Activated CD4-positive, CD25-positive, alpha-beta regulatory T cell treated with anti-CD3 and anti-CD28 coated beads, Interleukin-2, amount 50 U/mL, for 72 hours (primary cell): Measurements from ENCODE around the gene CIZ1.
"Not testable (repeated sequence)": the region's sequence is repeated elsewhere in the genome, so short reads cannot be mapped to it uniquely, and the experiment has no call there.

ENCODE experiments used
- DNase-seq: peaks from one replicate; pipeline ENCODE4 v3.0.0; 2021

The CIZ1 gene, protein sequence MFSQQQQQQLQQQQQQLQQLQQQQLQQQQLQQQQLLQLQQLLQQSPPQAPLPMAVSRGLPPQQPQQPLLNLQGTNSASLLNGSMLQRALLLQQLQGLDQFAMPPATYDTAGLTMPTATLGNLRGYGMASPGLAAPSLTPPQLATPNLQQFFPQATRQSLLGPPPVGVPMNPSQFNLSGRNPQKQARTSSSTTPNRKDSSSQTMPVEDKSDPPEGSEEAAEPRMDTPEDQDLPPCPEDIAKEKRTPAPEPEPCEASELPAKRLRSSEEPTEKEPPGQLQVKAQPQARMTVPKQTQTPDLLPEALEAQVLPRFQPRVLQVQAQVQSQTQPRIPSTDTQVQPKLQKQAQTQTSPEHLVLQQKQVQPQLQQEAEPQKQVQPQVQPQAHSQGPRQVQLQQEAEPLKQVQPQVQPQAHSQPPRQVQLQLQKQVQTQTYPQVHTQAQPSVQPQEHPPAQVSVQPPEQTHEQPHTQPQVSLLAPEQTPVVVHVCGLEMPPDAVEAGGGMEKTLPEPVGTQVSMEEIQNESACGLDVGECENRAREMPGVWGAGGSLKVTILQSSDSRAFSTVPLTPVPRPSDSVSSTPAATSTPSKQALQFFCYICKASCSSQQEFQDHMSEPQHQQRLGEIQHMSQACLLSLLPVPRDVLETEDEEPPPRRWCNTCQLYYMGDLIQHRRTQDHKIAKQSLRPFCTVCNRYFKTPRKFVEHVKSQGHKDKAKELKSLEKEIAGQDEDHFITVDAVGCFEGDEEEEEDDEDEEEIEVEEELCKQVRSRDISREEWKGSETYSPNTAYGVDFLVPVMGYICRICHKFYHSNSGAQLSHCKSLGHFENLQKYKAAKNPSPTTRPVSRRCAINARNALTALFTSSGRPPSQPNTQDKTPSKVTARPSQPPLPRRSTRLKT

DNA sequence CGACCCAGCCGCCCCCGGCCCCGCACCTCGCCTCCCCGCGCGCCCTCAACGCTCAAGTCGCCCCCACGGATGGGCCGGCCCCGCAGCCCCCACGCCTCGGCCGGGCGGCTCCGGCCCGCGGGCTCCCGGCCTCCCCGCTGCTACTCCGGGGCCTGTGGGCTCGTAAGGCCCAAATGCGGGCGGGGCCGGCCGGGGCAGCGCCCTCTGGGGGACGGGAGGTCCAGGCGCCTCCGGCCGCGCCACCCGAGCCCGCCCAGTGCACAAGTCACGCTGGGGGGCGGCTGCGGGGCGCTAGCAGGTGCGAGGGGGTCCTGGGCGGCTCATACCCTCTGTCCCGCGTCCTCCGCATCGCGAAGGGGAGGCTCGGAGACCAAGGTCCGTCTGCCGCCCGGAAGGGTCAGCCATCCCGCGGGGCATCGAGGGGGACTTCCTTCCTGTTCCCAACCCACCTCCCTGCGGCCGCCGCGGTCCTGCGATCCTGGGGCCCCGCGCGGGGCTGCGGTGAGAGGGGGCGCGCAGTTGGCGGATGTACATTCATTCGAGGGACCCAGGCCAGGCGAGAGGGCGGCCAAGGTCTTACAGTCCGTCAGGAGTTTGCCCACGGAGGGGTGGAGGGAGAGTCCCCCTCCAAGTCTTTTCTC is at the start of gene CIZ1:
TSS of gene CIZ1 (minus strand) at position 167 of the 641 bp plus-strand sequence. CDS start 715 bp downstream, outside the sequence.
- peak; percentile 84 for DNase-seq

DNA sequence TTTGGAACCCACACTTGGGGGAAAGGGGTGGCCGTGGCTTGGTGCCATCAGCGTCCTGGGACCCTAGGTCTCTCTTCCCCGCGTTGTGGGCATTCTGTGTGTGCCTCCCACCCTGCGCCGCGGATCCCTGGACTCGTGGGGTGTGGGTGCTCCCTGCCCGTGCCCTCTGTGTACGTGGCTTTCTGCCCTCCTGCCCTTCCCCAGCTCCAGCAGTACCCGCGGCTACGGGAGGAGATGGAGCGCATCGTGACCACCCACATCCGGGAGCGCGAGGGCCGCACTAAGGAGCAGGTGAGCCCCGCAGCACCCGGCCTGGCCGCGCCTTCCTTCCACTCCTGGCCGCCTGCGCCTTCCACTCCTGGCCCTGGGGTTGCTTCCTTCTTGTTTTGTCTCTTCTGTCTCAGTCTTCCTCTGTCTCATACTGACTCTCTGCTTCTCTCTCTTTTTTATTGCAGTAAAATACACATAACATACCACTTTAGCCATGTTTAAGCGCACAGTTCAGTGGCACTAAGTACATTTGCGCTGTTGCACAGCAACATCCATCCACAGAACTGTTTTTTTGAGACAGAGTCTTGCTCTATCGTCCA is 42.5 kb upstream of the CIZ1 start:
- DNase-seq, result no peak

DNA sequence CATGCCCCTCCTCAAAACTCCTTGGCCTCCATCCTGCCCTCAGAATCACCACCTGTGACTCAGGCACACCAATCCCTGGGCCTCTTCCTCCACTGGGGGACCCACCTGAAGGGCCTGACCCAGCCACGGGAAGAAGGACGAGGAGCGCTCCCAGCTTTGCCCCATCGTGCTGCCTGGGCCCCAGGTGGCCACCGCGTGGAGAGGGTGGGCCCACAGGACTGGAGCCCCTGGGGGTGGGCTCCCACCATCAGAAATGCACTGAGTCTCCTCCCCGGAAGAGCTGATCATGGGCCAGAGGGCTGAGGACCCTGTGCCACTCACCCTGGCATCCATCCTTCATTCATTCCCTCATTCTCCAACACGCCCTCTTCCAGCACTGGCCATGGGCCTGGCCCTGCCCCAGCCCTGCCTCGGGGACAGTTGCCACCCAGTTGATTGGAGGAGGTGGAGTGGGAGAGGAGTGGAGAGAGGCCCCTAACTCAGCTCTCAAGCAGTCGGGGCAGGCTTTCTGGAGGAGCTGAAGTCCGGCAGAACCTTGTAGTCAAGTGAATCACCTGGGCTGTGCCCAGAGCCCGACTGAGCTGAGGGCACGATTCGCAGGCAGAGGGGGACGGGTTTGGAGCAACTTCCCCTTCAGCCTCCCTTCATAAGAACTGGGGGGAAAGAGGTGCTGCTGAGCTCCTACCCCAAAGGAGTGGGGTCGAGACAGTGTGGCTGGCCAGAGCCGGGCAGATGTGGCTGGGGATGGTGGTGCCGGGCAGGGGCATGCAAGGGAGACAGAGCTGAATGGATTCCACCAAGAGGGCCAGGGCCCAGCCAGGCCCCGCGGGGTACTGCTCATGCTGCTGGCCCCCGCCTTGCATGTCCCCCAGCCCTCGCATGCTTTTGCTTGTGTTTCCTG is 41.4 kb upstream of the CIZ1 start:
- no peak for DNase-seq

DNA sequence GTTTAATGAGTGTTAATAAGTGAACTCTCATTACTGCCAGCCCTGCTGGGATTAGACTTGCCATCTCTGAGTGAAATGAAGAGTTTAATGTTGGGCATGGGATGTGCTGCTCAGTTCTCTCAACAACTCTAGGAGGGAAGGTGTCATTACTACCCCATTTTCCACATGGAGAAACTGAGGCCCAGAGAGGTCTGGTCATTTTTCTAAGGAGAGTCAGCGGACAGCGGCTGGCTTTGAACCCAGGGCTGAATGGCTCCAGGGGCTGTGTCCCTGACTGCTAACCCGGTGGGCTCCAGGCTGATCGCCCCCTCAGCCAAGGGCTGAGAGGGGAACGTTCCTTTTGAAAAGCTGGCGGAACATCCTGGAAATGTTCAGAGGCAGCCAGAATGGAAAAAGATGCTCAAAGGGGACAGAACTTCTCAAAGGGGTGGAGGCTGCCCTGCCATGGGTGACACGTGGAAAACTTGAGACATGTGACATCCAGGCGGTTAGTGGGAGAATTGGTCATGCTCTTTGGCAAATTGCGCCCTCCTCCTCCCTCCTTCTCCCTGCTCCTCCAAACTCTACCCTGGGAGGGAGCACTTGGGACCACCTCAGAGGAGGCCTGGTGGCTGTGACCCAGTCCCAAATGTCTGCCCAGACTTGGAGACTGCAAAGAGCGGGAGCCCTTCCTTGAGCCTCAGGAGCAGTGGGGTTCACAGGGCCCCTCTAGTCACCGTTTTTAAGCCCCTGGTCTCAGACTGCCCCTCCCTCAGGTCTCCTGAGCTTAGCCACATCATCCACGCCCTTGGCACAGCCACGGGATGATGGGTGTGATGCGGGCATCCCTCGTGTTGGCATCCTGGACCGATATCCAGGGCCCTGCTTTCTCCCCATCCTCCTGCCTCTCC is 40.5 kb upstream of the CIZ1 start:
- DNase-seq, result no peak

DNA sequence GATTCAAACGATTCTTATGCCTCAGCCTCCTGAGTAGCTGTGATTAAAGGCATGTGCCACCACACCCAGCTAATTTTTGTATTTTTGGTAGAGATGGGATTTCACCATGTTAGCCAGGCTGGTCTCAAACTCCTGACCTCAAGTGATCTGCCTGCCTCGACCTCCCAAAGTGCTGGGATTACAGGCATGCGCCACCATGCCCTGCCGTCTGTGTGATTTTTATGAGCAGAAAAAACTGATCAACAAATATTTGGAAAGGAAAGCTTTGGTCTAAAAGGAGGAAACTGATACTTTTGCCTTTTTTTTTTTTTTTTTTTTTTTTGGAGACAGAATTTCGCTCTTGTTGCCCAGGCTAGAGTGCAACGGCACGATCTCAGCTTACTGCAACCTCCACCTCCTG is 39.5 kb upstream of the CIZ1 start:
- not testable (repeated sequence) for DNase-seq

DNA sequence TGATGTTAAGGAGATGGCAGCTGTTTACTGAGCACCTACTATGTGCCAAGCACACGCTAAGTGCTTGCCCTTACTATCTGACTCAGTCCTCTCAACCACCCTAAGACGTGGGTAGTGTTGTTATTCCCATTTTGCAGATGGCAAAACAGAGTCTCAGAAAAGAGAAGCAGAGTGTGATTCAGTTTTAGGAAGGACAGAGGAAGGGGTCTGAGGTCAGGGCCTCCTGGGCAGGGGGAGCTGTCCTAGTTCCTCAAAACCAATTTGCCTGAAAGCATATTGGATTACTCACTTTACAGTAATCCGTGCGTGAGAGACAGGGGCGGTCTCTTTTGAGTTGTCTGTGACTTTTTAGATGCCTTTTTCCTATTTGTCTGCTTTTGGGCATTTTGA is 35.0 kb upstream of the CIZ1 start:
- DNase-seq, result no peak

DNA sequence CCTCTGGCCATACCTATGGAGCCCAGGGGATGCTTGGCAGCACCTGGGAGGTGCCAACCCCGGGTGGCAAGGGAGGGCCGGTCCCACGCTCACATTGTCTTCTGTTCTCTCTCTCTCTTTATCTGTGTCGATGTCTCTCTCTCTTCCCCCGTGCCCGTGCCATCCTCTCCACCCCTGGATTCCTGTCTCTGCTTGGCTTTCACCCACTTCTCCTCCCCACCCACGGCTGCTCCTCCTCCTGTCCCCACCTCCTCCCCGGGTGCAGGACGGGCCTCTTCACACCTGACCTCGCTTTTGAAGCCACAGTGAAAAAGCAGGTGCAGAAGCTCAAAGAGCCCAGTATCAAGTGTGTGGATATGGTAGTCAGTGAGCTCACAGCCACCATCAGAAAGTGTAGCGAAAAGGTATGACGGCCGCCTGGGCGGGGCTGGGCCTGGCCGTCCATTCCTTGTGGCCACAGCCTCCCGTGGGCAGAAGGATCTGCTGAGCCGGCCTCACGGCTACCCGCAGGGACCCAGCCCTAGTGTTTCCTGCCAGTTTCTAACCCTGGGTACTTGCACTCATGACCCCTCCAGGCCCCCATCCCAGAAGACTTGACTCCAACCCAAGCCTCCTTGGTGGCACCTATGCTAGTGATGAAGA is 34.5 kb upstream of the CIZ1 start:
- DNase-seq, result no peak

DNA sequence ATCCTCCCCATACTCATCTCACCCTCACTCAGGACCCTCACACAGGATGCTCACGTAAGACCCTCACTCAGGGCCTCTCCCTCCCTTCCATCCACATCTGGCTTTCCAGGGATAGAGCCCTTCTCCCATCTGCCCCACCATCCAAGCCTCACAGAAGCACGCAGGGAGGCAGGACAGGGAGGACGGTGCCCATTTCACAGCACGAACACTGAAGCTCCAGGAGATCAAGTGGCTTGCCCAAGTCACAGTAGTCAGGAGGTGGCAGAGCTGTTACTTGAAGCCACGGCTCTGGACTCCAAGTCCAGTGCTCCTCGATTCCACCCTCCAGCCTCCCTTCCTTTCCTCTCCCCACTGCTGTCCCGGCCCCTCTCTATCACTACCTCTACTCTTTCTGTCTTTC is 33.5 kb upstream of the CIZ1 start:
- no peak for DNase-seq

DNA sequence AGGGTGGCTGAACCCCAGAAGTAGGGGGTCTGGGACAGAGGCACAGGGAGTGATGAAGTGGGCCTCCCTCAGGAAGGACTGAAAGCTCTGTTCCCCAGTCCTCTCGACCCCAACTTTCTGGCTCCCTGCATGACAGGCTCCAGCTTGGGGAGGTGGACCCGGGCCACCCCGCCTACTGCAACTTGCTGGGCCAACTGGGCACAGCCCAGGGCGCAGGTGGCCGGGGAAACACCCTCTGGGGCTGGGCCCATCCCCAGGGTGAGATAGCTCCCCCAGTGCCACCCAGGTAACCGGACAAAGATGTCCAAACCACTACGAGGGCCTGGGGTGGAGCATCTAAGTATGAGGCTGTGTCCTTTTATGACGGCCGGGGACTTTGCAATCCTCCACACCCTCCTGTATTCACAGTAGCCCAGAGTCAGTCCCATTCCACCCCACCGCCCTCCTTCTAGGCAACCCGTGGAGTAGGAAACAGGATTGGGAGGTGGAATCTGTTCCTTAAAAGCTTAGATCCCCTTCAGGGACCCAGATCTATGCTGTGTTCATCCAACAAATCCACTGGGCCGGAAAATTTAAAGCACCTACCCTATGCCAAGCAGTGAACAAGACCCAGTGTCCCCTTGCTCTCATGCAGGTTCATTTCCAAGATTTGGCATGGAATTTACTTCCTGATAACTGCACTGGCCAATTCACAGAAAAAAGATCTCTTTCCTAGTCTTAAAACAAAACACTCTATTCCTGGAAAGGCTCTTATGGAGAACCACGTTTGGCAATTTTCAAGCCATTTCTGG is 31.7 kb upstream of the CIZ1 start:
- no peak for DNase-seq

DNA sequence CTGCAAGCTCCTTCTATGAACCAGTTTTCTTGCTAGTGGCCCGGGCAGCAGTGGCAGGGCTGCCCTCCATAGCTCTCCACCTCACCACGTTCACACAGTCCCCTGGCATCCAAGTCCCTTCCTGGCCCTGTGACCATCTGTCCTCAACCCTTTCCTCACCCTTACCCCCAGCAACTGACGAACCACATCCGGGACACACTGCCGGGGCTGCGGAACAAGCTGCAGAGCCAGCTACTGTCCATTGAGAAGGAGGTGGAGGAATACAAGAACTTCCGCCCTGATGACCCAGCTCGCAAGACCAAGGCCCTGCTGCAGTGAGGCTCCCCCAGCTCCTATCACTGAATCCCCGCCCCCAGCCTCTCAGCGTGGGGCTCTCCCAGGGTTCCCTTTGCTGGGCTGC is 30.7 kb upstream of the CIZ1 start:
- no peak for DNase-seq

DNA sequence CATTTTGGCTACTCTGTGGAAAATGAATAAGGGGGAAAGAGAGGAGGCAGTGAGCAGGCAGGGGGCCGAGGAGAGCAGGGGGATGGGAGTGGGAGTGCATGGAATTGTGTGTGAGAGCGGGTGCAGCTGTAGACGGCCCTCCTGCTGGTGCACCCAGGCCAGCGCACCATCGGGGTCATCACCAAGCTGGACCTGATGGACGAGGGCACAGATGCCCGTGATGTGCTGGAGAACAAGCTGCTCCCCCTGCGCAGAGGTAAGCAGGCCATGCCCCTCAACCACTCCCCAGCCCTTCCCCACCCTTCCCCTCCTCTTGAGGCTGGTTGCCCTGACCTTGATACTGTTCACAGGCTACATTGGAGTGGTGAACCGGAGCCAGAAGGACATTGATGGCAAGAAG is 28.5 kb upstream of the CIZ1 start:
- no peak for DNase-seq

DNA sequence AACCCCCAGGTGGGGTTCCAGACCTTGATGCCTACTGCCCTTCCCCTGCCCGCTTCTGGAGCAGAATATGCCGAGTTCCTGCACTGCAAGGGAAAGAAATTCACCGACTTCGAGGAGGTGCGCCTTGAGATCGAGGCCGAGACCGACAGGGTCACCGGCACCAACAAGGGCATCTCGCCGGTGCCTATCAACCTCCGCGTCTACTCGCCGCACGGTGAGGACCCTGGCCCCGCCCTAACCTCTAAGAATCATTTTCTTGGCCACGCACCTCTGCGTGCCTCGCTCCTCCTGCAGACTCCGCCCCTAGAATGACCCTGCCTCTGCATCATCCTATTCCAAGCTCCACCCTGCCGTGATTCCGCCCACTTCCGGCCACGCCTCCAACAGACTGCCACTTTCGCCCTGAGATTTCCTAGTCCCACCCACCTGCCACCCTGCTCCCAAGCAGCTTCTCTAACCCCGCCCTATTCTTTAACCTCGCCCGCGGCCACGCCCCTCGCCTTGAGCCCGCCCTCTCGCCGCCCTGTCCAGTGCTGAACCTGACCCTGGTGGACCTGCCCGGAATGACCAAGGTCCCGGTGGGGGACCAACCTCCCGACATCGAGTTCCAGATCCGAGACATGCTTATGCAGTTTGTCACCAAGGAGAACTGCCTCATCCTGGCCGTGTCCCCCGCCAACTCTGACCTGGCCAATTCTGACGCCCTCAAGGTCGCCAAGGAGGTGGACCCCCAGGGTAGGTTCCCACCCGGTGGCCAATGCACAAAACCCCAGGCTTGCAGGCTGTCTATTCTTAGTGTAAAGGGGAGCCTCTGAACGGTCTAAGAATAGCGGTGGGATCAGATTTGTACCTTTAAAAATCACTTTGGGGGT is 27.4 kb upstream of the CIZ1 start:
- peak; percentile 95 for DNase-seq

DNA sequence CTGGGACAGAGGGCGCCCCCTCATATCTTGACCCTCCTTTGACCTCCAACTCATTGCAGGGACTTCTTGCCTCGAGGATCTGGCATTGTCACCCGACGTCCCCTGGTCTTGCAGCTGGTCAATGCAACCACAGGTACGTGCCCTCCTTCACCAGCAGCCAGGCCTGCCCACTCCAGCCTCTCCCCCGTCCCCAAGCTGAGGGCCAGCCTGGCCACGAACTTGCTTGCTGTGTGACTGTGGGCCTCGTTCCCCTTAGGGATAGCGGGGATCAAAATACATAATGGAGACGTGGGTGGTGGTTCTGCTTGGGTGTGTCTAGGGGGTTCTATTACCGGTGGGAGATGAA is 26.8 kb upstream of the CIZ1 start:
- DNase-seq, result no peak

DNA sequence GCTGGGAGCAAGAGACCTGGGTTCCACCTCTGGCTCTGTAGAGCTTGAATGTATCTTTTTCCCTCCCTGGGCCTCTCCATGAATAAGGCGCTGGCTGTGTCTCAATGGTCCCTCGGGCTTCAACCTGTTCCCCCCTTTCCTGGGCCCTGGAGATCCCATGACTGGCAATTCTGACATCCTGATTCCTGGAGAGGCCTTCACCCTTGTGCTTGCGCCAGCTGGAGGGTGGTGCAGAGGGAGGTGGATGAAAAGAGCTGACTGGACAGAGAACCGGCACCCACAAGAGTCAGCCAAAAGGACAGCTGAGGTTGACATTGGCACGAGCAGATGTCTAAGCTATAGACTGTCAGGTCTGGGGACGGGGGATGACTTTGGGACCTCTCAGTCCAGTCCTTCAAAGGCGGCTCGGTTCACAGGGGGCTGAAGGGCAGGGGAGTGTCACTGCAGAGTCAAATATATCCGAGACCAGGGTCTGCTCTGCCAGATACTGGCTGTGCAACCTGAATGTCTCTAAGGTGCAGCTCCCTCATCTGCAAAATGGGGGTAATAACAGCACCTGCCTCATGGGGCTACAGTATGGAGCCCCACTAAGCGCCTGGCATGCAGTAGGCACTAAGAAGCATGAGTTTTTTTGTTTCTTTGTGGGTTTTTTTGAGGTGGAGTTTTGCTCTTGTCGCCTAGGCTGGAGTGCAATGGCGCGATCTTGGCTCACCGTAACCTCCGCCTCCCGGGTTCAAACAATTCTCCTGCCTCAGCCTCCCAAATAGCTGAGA is 25.6 kb upstream of the CIZ1 start:
- DNase-seq, result no peak

DNA sequence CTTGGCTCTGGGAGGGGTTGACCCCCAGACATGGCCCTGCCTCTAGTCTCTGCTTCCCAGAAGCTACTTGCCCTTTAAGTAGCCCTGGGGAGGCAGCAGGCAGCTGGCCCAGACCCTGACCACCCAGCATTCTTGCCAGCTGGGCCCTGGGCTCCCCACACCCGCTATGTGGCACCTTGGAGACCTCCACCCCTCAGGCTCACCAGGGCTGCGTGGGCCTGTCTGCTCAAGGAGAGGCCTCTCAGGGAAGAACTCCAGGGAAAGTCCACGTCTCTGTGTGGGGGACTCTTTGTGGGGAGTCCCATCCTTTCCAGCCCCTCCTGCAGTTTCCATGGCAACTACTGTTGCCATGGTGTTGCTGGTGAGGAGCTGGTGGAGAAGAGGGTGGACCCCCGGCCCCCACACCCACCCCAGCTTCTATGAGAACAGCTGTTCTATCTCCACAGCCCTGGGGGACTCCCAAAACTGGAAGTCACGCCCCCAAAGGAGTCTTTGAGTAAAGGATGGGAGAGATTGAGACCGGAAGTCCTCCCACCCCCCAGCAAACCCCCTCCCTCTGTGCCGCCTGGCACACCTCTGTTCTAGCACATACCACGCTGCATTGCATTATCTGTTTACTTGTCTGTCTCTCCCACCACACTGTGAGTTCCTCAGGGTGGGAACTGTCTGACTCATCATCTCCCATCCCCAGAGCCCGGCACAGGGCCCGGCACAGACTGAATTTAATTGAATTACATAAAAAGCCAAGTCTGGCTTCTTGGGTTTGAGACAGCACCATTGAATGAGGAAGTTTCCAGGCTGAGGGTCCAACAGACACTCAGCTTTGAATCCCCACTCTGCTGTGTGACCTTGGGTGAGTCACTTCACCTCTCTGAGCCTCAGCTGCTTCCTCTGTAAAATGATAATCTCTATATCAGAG is 24.4 kb upstream of the CIZ1 start:
- no peak for DNase-seq

DNA sequence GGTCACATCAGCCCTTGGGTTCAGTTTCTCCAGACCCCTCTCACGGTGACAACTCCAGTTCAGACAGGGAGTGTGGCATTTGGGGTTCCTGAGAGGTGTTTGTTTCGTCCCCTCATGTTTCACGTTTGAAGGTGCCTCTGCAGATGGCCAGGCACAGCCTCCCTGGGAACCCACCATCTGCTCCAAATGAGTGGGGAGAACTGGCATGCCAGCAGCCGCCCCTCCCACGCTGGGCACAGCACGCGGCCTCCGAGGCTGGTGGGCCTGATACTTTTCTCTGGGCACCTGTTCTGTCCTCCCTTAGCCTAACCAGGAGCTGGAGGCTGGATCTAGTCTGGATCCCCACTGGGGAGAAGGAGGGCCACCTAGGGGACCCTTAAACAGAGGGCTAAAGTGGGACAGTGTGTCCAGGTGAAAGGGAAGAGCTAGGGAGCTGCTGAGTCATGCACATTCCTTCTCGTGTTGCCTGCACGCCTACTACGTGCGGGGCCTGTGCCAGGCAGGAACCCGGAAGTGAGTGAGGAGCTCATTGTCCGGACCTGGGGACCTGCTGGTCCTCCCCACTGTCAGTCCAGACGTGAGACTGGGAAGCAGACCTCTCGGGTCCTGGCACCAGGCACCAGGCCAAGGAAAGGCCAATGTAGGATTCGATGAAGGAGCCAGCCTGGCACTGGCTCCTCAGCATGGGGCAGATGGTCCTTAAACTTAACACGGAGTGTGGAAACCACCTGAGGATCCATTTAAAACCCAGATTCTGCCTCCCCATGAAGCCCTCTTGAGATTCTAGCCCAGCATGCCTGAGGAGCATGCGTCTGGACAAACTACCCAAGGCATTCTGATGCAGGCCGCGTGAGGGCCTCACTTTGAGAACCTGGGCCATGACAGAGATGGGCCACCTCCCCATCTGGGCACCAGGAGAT is 23.5 kb upstream of the CIZ1 start:
- no peak for DNase-seq
